OCI-LY1 (cell line): ENCODE data around the gene VWA8.

Source experiments
- H2AFZ ChIP-seq: fragments of 200-600 bp; sonication (generic), shearing (Covaris generic); 2 replicates; pipeline ENCODE4 v1.6.0; 2014; ENCODE audit warnings: antibody characterized with exemption, mild to moderate bottlenecking, low read length
- H3F3A ChIP-seq: fragments of 200-600 bp; sonication (generic), shearing (Covaris generic); 2 replicates; pipeline ENCODE4 v1.6.0; 2014; ENCODE audit warnings: mild to moderate bottlenecking, antibody characterized with exemption, low read length, moderate library complexity; ENCODE audit not compliant: insufficient read depth
- H3K27ac ChIP-seq: fragments of 200-600 bp; sonication (generic); 2 replicates; pipeline ENCODE4 v1.5.1; 2014; ENCODE audit warnings: low read length, mixed run types, mild to moderate bottlenecking, low read depth; ENCODE audit not compliant: poor library complexity, severe bottlenecking
- H3K27me3 ChIP-seq: fragments of 200-600 bp; sonication (generic); 2 replicates; pipeline ENCODE4 v1.6.0; 2014; ENCODE audit warnings: antibody characterized with exemption, mild to moderate bottlenecking, low read length, moderate library complexity; ENCODE audit not compliant: insufficient read depth
- H3K36me3 ChIP-seq: fragments of 200-600 bp; sonication (generic); 2 replicates; pipeline ENCODE4 v1.6.1; 2014; ENCODE audit warnings: mild to moderate bottlenecking, antibody characterized with exemption, low read length, moderate library complexity, mixed read lengths; ENCODE audit not compliant: insufficient read depth
- H3K4me1 ChIP-seq: fragments of 200-600 bp; sonication (generic); 2 replicates; pipeline ENCODE4 v1.5.1; 2014; ENCODE audit warnings: mild to moderate bottlenecking, low read length, moderate library complexity; ENCODE audit not compliant: insufficient read depth, severe bottlenecking
- H3K4me2 ChIP-seq: fragments of 200-600 bp; sonication (generic), shearing (Covaris generic); 2 replicates; pipeline ENCODE4 v1.6.1; 2014; ENCODE audit warnings: low read length
- H3K4me3 ChIP-seq: fragments of 200-600 bp; sonication (generic); 2 replicates; pipeline ENCODE4 v1.5.1; 2014; ENCODE audit warnings: low read length, low read depth, mild to moderate bottlenecking, mixed read lengths; ENCODE audit not compliant: poor library complexity, severe bottlenecking
- H3K79me2 ChIP-seq: fragments of 200-600 bp; shearing (Covaris generic); 2 replicates; pipeline ENCODE4 v1.6.1; 2016; ENCODE audit warnings: mixed run types, low read length, mixed read lengths; ENCODE audit not compliant: insufficient read depth
- H3K9ac ChIP-seq: fragments of 200-600 bp; sonication (generic), shearing (Covaris generic); 2 replicates; pipeline ENCODE4 v1.6.1; 2014; ENCODE audit warnings: mild to moderate bottlenecking, low read length, mixed read lengths
- H3K9me2 ChIP-seq: fragments of 200-600 bp; sonication (generic), shearing (Covaris generic); 2 replicates; pipeline ENCODE4 v1.6.1; 2014; ENCODE audit warnings: low read depth, mild to moderate bottlenecking, low read length, mixed read lengths
- H3K9me3 ChIP-seq: fragments of 200-600 bp; shearing (Covaris generic); 2 replicates; pipeline ENCODE4 v1.6.1; 2014; ENCODE audit warnings: low read length, mixed read lengths
- H4K20me1 ChIP-seq: fragments of 200-600 bp; sonication (generic), shearing (Covaris generic); 2 replicates; pipeline ENCODE4 v1.6.0; 2016; ENCODE audit warnings: mild to moderate bottlenecking, low read length; ENCODE audit not compliant: insufficient read depth
- EZH2 ChIP-seq: fragments of 200-600 bp; sonication (generic), shearing (Covaris generic); IDR thresholded peaks from 2 replicates; pipeline ENCODE4 v1.8.0; 2017; ENCODE audit warnings: borderline replicate concordance, mixed run types, mild to moderate bottlenecking, antibody characterized with exemption, low read length, moderate library complexity, mixed read lengths
- TF ChIP-seq, protein P1 (sequence below): fragments of 200-600 bp; sonication (generic), shearing (Covaris generic); IDR thresholded peaks from 2 replicates; pipeline ENCODE4 v1.5.1; 2017; ENCODE audit warnings: mild to moderate bottlenecking, antibody characterized with exemption, low read length, moderate library complexity, mixed read lengths

The VWA8 gene

DNA sequence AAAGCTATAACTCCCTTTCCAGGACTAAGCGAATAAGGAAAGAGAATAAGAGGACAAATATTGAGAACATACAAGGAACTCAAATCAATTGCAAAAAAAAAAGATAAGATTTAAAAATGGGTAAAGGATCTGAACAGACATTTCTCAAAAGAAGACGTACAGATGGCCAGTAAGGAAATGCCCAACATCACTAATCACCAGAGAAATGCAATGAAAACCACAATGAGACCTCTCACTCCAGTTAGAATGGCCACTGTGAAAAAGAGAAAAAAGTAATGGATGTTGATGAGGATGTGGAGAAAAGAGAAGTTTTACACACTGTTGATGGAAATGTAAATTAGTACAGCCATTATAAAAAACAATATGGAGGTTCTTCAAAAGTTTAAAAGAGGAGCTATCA, 63.8 kb downstream of the VWA8 start:
- TF ChIP-seq EZH2, result no peak
- TF ChIP-seq, protein P1, sequence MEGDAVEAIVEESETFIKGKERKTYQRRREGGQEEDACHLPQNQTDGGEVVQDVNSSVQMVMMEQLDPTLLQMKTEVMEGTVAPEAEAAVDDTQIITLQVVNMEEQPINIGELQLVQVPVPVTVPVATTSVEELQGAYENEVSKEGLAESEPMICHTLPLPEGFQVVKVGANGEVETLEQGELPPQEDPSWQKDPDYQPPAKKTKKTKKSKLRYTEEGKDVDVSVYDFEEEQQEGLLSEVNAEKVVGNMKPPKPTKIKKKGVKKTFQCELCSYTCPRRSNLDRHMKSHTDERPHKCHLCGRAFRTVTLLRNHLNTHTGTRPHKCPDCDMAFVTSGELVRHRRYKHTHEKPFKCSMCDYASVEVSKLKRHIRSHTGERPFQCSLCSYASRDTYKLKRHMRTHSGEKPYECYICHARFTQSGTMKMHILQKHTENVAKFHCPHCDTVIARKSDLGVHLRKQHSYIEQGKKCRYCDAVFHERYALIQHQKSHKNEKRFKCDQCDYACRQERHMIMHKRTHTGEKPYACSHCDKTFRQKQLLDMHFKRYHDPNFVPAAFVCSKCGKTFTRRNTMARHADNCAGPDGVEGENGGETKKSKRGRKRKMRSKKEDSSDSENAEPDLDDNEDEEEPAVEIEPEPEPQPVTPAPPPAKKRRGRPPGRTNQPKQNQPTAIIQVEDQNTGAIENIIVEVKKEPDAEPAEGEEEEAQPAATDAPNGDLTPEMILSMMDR, result no peak
- Histone ChIP-seq H3K27ac (no peak overlapping the region), H3K9me3 (no peaks in the 10 kb centered on the region), H3K36me3 (0 out of 2 replicates have a peak, but pooled peaks cover 4% of the 10 kb centered on the region), H3K4me3 (no peak overlapping the region), H3K27me3 (no peaks in the 10 kb centered on the region), H3F3A (no peaks in the 10 kb centered on the region), H2AFZ (no peak overlapping the region), H3K4me1 (no peaks in the 10 kb centered on the region), H3K9me2 (no peaks in the 10 kb centered on the region), H3K9ac (no peak overlapping the region), H4K20me1 (no peaks in the 10 kb centered on the region), H3K79me2 (no peaks in the 10 kb centered on the region), H3K4me2 (no peak overlapping the region)

DNA sequence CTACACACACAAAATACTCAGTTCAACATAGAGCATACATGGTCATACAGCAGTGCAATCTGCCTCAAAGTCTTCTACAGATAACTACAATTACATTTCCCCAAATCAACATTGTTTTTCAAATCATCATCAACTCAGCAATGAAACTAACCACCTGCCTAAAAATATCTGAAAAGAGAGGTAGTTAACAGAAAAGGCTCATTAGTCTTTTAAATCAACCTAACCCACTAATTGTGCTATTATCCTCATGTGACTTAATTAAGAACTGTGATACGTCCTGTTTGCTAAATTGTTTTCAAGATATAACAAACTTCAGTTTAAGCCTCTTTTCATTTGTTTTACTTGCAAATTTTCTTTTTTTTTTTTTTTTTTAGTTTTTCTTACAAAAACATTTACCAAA, 65.4 kb downstream of the VWA8 start:
- H3K79me2 ChIP-seq, result no peaks in the 10 kb centered on the region
- H3K9me2 ChIP-seq, result no peaks in the 10 kb centered on the region
- H3K36me3 ChIP-seq, result peaks cover 14% of the 10 kb centered on the region; the same call in 1 of the 2 replicates

DNA sequence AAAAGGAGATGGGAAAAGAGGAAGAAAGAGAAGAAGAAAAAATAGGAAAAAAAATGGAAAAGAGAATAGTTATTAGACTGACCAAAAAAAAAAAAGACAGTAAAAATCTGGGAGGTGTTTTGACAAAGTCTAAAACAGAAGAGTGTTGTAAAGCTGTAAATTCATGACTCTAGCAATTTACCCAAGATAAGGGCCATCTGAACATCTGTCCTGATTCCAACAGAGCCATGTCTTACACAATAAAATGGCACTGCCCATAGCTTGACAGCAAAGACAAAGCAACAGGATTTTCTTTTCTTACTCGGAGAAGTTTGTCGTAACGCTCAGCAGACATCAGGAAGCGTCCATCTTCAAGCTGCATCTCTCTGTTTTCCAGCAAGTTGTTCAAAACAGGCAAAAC, 69.8 kb downstream of the VWA8 start:
- Histone ChIP-seq H4K20me1 (no peaks in the 10 kb centered on the region), H3K27ac (no peak overlapping the region), H3K27me3 (no peaks in the 10 kb centered on the region), H3K9me3 (no peaks in the 10 kb centered on the region), H2AFZ (no peak overlapping the region), H3K9me2 (no peaks in the 10 kb centered on the region), H3K9ac (no peak overlapping the region), H3K4me1 (no peaks in the 10 kb centered on the region), H3F3A (no peaks in the 10 kb centered on the region), H3K36me3 (peaks cover 36% of the 10 kb centered on the region), H3K4me3 (no peak overlapping the region), H3K79me2 (no peaks in the 10 kb centered on the region), H3K4me2 (no peak overlapping the region)
- no peak for TF ChIP-seq EZH2
- TF ChIP-seq, protein P1, result no peak

More for the DNA sequence above, 65.4 kb downstream of the VWA8 start:
- H3K4me3 ChIP-seq, result no peak overlapping the region
- no peak for TF ChIP-seq EZH2
- TF ChIP-seq, protein P1, result no peak
- no peak overlapping the region for H3K27ac ChIP-seq
- no peaks in the 10 kb centered on the region for H4K20me1 ChIP-seq
- no peak overlapping the region for H2AFZ ChIP-seq
- no peak overlapping the region for H3K4me2 ChIP-seq
- no peaks in the 10 kb centered on the region for H3K9me3 ChIP-seq
- H3K4me1 ChIP-seq, result no peaks in the 10 kb centered on the region
- H3K9ac ChIP-seq, result no peak overlapping the region
- H3F3A ChIP-seq, result no peaks in the 10 kb centered on the region
- H3K27me3 ChIP-seq, result no peaks in the 10 kb centered on the region
